Measurements from ENCODE around the gene NET1.
A peak's percentile ranks its signal among the peaks of the same experiment; 100 is the strongest.

- TF ChIP-seq CTCF (IDR thresholded peaks at IDR 0.05; ENCODE audit: poor library complexity) (peak; percentile 67), EZH2phosphoT487 (IDR thresholded peaks at IDR 0.05; ENCODE audit: low read depth, severe bottlenecking, unreplicated experiment) (no peak), EZH2 (IDR thresholded peaks at IDR 0.05; ENCODE audit: borderline replicate concordance) (no peak)
Observed at GRCh38 chr10:5434017-5434753, 21.8 kb downstream of the NET1 start.
